HL-60 (cell line): Measurements from ENCODE around the gene SNAPC5.

Source experiments
- DNase-seq, 2 experiments: peaks; one replicate each; pipeline ENCODE4 v3.0.0-alpha.2; 2010 to 2020; ENCODE audit warnings: low read depth in 1 of 2, low spot score in 1 of 2
- H3K27ac ChIP-seq: fragments of 250-450 bp; sonication (Bioruptor Pico); replicated peaks from 2 replicates; pipeline ENCODE4 v1.5.1; 2020; ENCODE audit warnings: mild to moderate bottlenecking, moderate library complexity
- H3K27me3 ChIP-seq: fragments of 250-450 bp; sonication (Bioruptor Pico); 2 replicates; pipeline ENCODE4 v1.5.1; 2021; ENCODE audit warnings: mild to moderate bottlenecking, moderate library complexity; ENCODE audit not compliant: insufficient read depth, poor library complexity, severe bottlenecking
- H3K4me3 ChIP-seq: replicated peaks from 2 replicates; pipeline ENCODE4 v1.5.1; 2011; ENCODE audit warnings: mild to moderate bottlenecking, control low read depth, low read length; ENCODE audit not compliant: insufficient read depth
- GABPA ChIP-seq: IDR thresholded peaks from 2 replicates; pipeline ENCODE4 v1.6.1; 2012; ENCODE audit warnings: low read depth
- POLR2AphosphoS5 ChIP-seq: IDR thresholded peaks from 2 replicates; pipeline ENCODE4 v1.6.1; 2012; ENCODE audit warnings: low read depth
- REST ChIP-seq: IDR thresholded peaks from 2 replicates; pipeline ENCODE4 v1.6.1; 2012; ENCODE audit warnings: low read depth; ENCODE audit not compliant: insufficient replicate concordance
- SPI1 ChIP-seq: IDR thresholded peaks from 2 replicates; pipeline ENCODE4 v1.6.1; 2012; ENCODE audit warnings: low read depth, mild to moderate bottlenecking, borderline replicate concordance
- long read RNA-seq: library from polyadenylated mRNA; unstranded; transcript quantifications from one replicate; pipeline ENCODE4 v2.0.0, GENCODE V29; 2020
- TF ChIP-seq, protein P1 (sequence below): IDR thresholded peaks from one replicate; pipeline ENCODE4 v1.5.1; 2011; ENCODE audit warnings: low read length, control low read depth, inconsistent platforms; ENCODE audit not compliant: insufficient read depth

The SNAPC5 gene
- long read RNA-seq, transcript SNAPC5-202 (3 exons, 1,002 nt) = major isoform, 75 of 97 reads
- long read RNA-seq, transcript SNAPC5-205 (4 exons, 920 nt) = minor isoform, 10 of 97 reads
- long read RNA-seq, transcript SNAPC5-206 (3 exons, 1,069 nt) = minor isoform, 5 of 97 reads
- long read RNA-seq, partial matches to known transcripts = 0 of 97 reads
- long read RNA-seq, other reads (novel, unspliced or antisense) = 4 of 97 reads

GRCh38 chr15:66497502-66498455, at the start of gene SNAPC5:
TSS of gene SNAPC5 (minus strand) at chr15:66497762. CDS start at chr15:66497731, 31 bp downstream.
- peak; percentile 95 to 97 for DNase-seq
- peak within 1 kb of the TSS; percentile 81 for H3K27ac ChIP-seq
- no peaks in the 10 kb centered on the region for H3K27me3 ChIP-seq
- TF ChIP-seq, protein P1, sequence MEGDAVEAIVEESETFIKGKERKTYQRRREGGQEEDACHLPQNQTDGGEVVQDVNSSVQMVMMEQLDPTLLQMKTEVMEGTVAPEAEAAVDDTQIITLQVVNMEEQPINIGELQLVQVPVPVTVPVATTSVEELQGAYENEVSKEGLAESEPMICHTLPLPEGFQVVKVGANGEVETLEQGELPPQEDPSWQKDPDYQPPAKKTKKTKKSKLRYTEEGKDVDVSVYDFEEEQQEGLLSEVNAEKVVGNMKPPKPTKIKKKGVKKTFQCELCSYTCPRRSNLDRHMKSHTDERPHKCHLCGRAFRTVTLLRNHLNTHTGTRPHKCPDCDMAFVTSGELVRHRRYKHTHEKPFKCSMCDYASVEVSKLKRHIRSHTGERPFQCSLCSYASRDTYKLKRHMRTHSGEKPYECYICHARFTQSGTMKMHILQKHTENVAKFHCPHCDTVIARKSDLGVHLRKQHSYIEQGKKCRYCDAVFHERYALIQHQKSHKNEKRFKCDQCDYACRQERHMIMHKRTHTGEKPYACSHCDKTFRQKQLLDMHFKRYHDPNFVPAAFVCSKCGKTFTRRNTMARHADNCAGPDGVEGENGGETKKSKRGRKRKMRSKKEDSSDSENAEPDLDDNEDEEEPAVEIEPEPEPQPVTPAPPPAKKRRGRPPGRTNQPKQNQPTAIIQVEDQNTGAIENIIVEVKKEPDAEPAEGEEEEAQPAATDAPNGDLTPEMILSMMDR = peak; percentile 82
- TF ChIP-seq POLR2AphosphoS5 = peak; percentile 91
- no peak; the same call in 1 of the 2 replicates for TF ChIP-seq GABPA
- H3K4me3 ChIP-seq = peak within 1 kb of the TSS; percentile 86

- Histone ChIP-seq H3K27ac (no peak overlapping the region), H3K4me3 (no peak overlapping the region), H3K27me3 (no peaks in the 10 kb centered on the region)
- TF ChIP-seq, protein P1 = no peak
- TF ChIP-seq POLR2AphosphoS5 (no peak), REST (no peak), GABPA (no peak), SPI1 (no peak)
- DNase-seq = no peak
Observed at GRCh38 chr15:66545255-66545654, 47.7 kb upstream of the SNAPC5 start.

- Histone ChIP-seq H3K27me3 (no peaks in the 10 kb centered on the region), H3K4me3 (no peak overlapping the region), H3K27ac (no peak overlapping the region)
- DNase-seq = no peak
- no peak for TF ChIP-seq REST
- TF ChIP-seq POLR2AphosphoS5 = no peak
- no peak for TF ChIP-seq SPI1
- TF ChIP-seq GABPA = no peak
- TF ChIP-seq, protein P1 = no peak
Observed at GRCh38 chr15:66542896-66543295, 45.3 kb upstream of the SNAPC5 start.
